Measurements from ENCODE around the gene FAM117B.

The FAM117B gene

DNA sequence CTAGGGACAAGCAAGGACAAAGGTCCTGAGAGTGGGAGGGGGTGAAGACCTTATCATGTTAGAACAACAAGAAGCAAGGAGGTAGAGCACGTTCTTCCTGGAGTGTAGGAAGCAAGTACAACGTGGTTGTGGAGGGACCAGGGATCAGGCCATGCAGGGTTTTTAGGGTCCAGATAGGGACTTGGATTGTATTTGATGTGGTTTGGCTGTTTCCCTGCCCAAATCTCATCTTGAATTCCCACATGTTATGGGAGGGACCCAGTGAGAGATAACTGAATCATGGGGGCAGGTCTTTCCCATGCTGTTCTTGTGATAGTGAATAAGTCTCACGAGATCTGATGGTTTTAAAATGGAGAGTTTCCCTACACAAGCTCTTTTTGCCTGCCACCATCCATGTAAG lies 183.6 kb downstream of the FAM117B start:
- TF ChIP-seq, protein P1, sequence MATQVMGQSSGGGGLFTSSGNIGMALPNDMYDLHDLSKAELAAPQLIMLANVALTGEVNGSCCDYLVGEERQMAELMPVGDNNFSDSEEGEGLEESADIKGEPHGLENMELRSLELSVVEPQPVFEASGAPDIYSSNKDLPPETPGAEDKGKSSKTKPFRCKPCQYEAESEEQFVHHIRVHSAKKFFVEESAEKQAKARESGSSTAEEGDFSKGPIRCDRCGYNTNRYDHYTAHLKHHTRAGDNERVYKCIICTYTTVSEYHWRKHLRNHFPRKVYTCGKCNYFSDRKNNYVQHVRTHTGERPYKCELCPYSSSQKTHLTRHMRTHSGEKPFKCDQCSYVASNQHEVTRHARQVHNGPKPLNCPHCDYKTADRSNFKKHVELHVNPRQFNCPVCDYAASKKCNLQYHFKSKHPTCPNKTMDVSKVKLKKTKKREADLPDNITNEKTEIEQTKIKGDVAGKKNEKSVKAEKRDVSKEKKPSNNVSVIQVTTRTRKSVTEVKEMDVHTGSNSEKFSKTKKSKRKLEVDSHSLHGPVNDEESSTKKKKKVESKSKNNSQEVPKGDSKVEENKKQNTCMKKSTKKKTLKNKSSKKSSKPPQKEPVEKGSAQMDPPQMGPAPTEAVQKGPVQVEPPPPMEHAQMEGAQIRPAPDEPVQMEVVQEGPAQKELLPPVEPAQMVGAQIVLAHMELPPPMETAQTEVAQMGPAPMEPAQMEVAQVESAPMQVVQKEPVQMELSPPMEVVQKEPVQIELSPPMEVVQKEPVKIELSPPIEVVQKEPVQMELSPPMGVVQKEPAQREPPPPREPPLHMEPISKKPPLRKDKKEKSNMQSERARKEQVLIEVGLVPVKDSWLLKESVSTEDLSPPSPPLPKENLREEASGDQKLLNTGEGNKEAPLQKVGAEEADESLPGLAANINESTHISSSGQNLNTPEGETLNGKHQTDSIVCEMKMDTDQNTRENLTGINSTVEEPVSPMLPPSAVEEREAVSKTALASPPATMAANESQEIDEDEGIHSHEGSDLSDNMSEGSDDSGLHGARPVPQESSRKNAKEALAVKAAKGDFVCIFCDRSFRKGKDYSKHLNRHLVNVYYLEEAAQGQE (IDR thresholded peaks at IDR 0.05; ENCODE audit: insufficient read depth in 1 of 2, low read depth in 2 of 2, low read length in 2 of 2), result no peak
- TF ChIP-seq POLR2AphosphoS5 (IDR thresholded peaks at IDR 0.05; ENCODE audit: low read depth, low read length) (no peak), TAF1 (IDR thresholded peaks at IDR 0.05; ENCODE audit: borderline replicate concordance, insufficient read depth, low read length) (no peak), SIN3A (IDR thresholded peaks at IDR 0.05; ENCODE audit: borderline replicate concordance, insufficient read depth, low read length) (no peak), FOXP2 (optimal IDR thresholded peaks at IDR 0.05; ENCODE audit: borderline replicate concordance, extremely low read depth, extremely low read length, insufficient read depth) (no peak)

Measured in PFSK-1 (cell line).